HG03103 (cell line): ENCODE results near the gene DPRX.

Experiments
- ATAC-seq: cut with Tn5 transposase; IDR thresholded peaks from one replicate; pipeline ENCODE4 v1.9.1; 2021; ENCODE audit warnings: low read depth; ENCODE audit not compliant: unreplicated experiment

Gene DPRX

GRCh38 chr19:53631949-53632407 lies at the start of gene DPRX:
TSS of gene DPRX (plus strand) at chr19:53631999. CDS start at chr19:53632107, 108 bp downstream.
- ATAC-seq, result no peak

GRCh38 chr19:53583181-53583580 lies 48.6 kb upstream of the DPRX start:
- no peak for ATAC-seq

- ATAC-seq, result no peak
Measured at GRCh38 chr19:53586277-53586691, 45.5 kb upstream of the DPRX start.

GRCh38 chr19:53594811-53595509 lies 36.8 kb upstream of the DPRX start:
- ATAC-seq, result no peak

GRCh38 chr19:53595510-53595867 lies 36.3 kb upstream of the DPRX start:
- no peak for ATAC-seq

GRCh38 chr19:53596056-53596455 lies 35.7 kb upstream of the DPRX start:
- ATAC-seq, result no peak

- no peak for ATAC-seq
Measured at GRCh38 chr19:53597023-53597422, 34.8 kb upstream of the DPRX start.

- ATAC-seq, result no peak
Measured at GRCh38 chr19:53598361-53598760, 33.4 kb upstream of the DPRX start.

GRCh38 chr19:53600217-53600616 lies 31.6 kb upstream of the DPRX start:
- ATAC-seq, result no peak

GRCh38 chr19:53606031-53606430 lies 25.8 kb upstream of the DPRX start:
- ATAC-seq, result no peak

GRCh38 chr19:53608381-53608780 lies 23.4 kb upstream of the DPRX start:
- ATAC-seq, result no peak

- no peak for ATAC-seq
Measured at GRCh38 chr19:53612762-53613526, 18.9 kb upstream of the DPRX start.

GRCh38 chr19:53621885-53622740 lies 9.7 kb upstream of the DPRX start:
- no peak for ATAC-seq

- no peak for ATAC-seq
Measured at GRCh38 chr19:53624771-53625545, 6.8 kb upstream of the DPRX start.

GRCh38 chr19:53626486-53626885 lies 5.3 kb upstream of the DPRX start:
- ATAC-seq, result no peak

GRCh38 chr19:53626976-53627375 lies 4.8 kb upstream of the DPRX start:
- ATAC-seq, result no peak

GRCh38 chr19:53634768-53635167 lies 3.0 kb downstream of the DPRX start:
- ATAC-seq, result no peak

- ATAC-seq, result no peak
Measured at GRCh38 chr19:53639471-53639870, 7.7 kb downstream of the DPRX start.

GRCh38 chr19:53642381-53643099 lies 10.7 kb downstream of the DPRX start:
- no peak for ATAC-seq
